GM23338 (cell line): ENCODE results near the gene TENM3.
A peak's percentile ranks its signal among the peaks of the same experiment; 100 is the strongest.

Source experiments
- CTCF ChIP-seq, 2 experiments: fragments of 200-600 bp in 1 of 2; sonication (generic) in 1 of 2; conservative IDR thresholded peaks; 2 replicates each; pipeline versions ENCODE4 v1.5.1 to v1.6.1; 2016 to 2017; ENCODE audit warnings: antibody characterized with exemption in 2 of 2, low read depth in 2 of 2, mild to moderate bottlenecking in 2 of 2, moderate library complexity in 1 of 2
- EZH2 ChIP-seq: fragments of 200-600 bp; sonication (generic); IDR thresholded peaks from one replicate; pipeline ENCODE4 v1.8.0; 2017; ENCODE audit warnings: antibody characterized with exemption, mild to moderate bottlenecking, low read depth; ENCODE audit not compliant: unreplicated experiment
- JUNB ChIP-seq: IDR thresholded peaks from one replicate; pipeline ENCODE4 v1.6.1; 2016; ENCODE audit warnings: antibody characterized with exemption; ENCODE audit not compliant: unreplicated experiment
- ZNF114 ChIP-seq: fragments of 250-450 bp; sonication (Bioruptor Pico); IDR thresholded peaks from 2 replicates; pipeline ENCODE4 v1.5.0; 2020; ENCODE audit warnings: mild to moderate bottlenecking, moderate library complexity

- TF ChIP-seq CTCF (conservative IDR thresholded peaks at IDR 0.05; ENCODE audit: low read depth in 2 of 2) (peak; percentile 48 to 73), ZNF114 (CRISPR knock-in tag) (no peak), JUNB (no peak), EZH2 (no peak)
These were observed 566.4 kb downstream of the TENM3 start for GRCh38 chr4:182809417-182810102.
